Stimulated activated effector memory CD8-positive, alpha-beta T cell treated with anti-CD3 and anti-CD28 coated beads, Interleukin-12 subunit alpha, Interleukin-12 subunit beta, amount 100 ng/mL, for 72 hours (primary cell): Measurements from ENCODE around the gene ADAM33.

Source experiments
- ATAC-seq: fragments of 150-1000 bp; cut with Tn5 transposase; 2 replicates; pipeline ENCODE4 v1.10.0; 2021
- DNase-seq, 2 donors: peaks; one replicate each; pipeline ENCODE4 v3.0.0; 2021 to 2022; ENCODE audit warnings: low spot score in 2 of 2
- H3K27ac Mint-ChIP-seq: one replicate; pipeline ENCODE4 v1.8.0; 2022; ENCODE audit warnings: mild to moderate bottlenecking, mixed read lengths
- H3K36me3 Mint-ChIP-seq: one replicate; pipeline ENCODE4 v1.8.0; 2022; ENCODE audit warnings: mild to moderate bottlenecking, mixed read lengths
- H3K4me1 Mint-ChIP-seq: one replicate; pipeline ENCODE4 v1.8.0; 2022; ENCODE audit warnings: mixed read lengths
- H3K4me3 Mint-ChIP-seq: one replicate; pipeline ENCODE4 v1.8.0; 2022; ENCODE audit warnings: mild to moderate bottlenecking, mixed read lengths
- H3K9me3 Mint-ChIP-seq: one replicate; pipeline ENCODE4 v1.8.0; 2022; ENCODE audit warnings: mixed read lengths

ADAM33 gene

GRCh38 chr20:3698591-3699001 is 16.8 kb upstream of the ADAM33 start:
- Mint-ChIP-seq H3K9me3 (no peaks in the 10 kb centered on the region), H3K27ac (no peak overlapping the region), H3K36me3 (no peaks in the 10 kb centered on the region), H3K4me3 (no peak overlapping the region), H3K4me1 (no peaks in the 10 kb centered on the region)
- no peak for ATAC-seq
- DNase-seq: no peak

GRCh38 chr20:3697588-3698305 is 15.9 kb upstream of the ADAM33 start:
- no peak overlapping the region for H3K27ac Mint-ChIP-seq
- H3K36me3 Mint-ChIP-seq: no peaks in the 10 kb centered on the region
- H3K4me3 Mint-ChIP-seq: no peak overlapping the region
- H3K4me1 Mint-ChIP-seq: no peaks in the 10 kb centered on the region
- H3K9me3 Mint-ChIP-seq: no peaks in the 10 kb centered on the region
- ATAC-seq (no peak), DNase-seq (no peak)

GRCh38 chr20:3696745-3697587 is 15.2 kb upstream of the ADAM33 start:
- Mint-ChIP-seq H3K36me3 (no peaks in the 10 kb centered on the region), H3K9me3 (no peaks in the 10 kb centered on the region), H3K4me1 (no peaks in the 10 kb centered on the region), H3K27ac (no peak overlapping the region), H3K4me3 (no peak overlapping the region)
- ATAC-seq (no peak), DNase-seq (no peak)

GRCh38 chr20:3696200-3696599 is 14.4 kb upstream of the ADAM33 start:
- no peak for DNase-seq
- no peaks in the 10 kb centered on the region for H3K4me1 Mint-ChIP-seq
- ATAC-seq: no peak
- no peak overlapping the region for H3K4me3 Mint-ChIP-seq
- H3K9me3 Mint-ChIP-seq: no peaks in the 10 kb centered on the region
- H3K27ac Mint-ChIP-seq: no peak overlapping the region
- no peaks in the 10 kb centered on the region for H3K36me3 Mint-ChIP-seq

- ATAC-seq: no peak
- Mint-ChIP-seq H3K27ac (no peak overlapping the region), H3K9me3 (no peaks in the 10 kb centered on the region), H3K4me3 (no peak overlapping the region), H3K4me1 (no peaks in the 10 kb centered on the region), H3K36me3 (no peaks in the 10 kb centered on the region)
- DNase-seq: no peak
These were observed 13.1 kb upstream of the ADAM33 start for GRCh38 chr20:3694864-3695263.

GRCh38 chr20:3693376-3693775 is 11.6 kb upstream of the ADAM33 start:
- no peak for ATAC-seq
- no peaks in the 10 kb centered on the region for H3K36me3 Mint-ChIP-seq
- no peaks in the 10 kb centered on the region for H3K4me1 Mint-ChIP-seq
- no peak overlapping the region for H3K4me3 Mint-ChIP-seq
- no peak overlapping the region for H3K27ac Mint-ChIP-seq
- no peak for DNase-seq
- H3K9me3 Mint-ChIP-seq: no peaks in the 10 kb centered on the region

GRCh38 chr20:3692706-3693294 is 11.0 kb upstream of the ADAM33 start:
- no peak for ATAC-seq

GRCh38 chr20:3691897-3692296 is 10.1 kb upstream of the ADAM33 start:
- H3K27ac Mint-ChIP-seq: no peak overlapping the region
- H3K9me3 Mint-ChIP-seq: no peaks in the 10 kb centered on the region
- H3K4me1 Mint-ChIP-seq: no peaks in the 10 kb centered on the region
- DNase-seq (no peak), ATAC-seq (no peak)
- H3K36me3 Mint-ChIP-seq: no peaks in the 10 kb centered on the region
- no peak overlapping the region for H3K4me3 Mint-ChIP-seq

More at GRCh38 chr20:3692706-3693294, 11.0 kb upstream of the ADAM33 start:
- H3K36me3 Mint-ChIP-seq: no peaks in the 10 kb centered on the region
- no peaks in the 10 kb centered on the region for H3K9me3 Mint-ChIP-seq
- no peak overlapping the region for H3K27ac Mint-ChIP-seq
- no peak overlapping the region for H3K4me3 Mint-ChIP-seq
- no peaks in the 10 kb centered on the region for H3K4me1 Mint-ChIP-seq
- DNase-seq: no peak

- DNase-seq (no peak), ATAC-seq (no peak)
- Mint-ChIP-seq H3K4me1 (no peaks in the 10 kb centered on the region), H3K36me3 (no peaks in the 10 kb centered on the region), H3K27ac (no peak overlapping the region), H3K9me3 (no peaks in the 10 kb centered on the region), H3K4me3 (no peak overlapping the region)
These were observed 9.5 kb upstream of the ADAM33 start for GRCh38 chr20:3691306-3691705.

GRCh38 chr20:3690413-3690812 is 8.6 kb upstream of the ADAM33 start:
- DNase-seq: no peak
- H3K36me3 Mint-ChIP-seq: no peaks in the 10 kb centered on the region
- no peaks in the 10 kb centered on the region for H3K9me3 Mint-ChIP-seq
- ATAC-seq: no peak
- no peak overlapping the region for H3K27ac Mint-ChIP-seq
- no peaks in the 10 kb centered on the region for H3K4me1 Mint-ChIP-seq
- no peak overlapping the region for H3K4me3 Mint-ChIP-seq

GRCh38 chr20:3689978-3690377 is 8.2 kb upstream of the ADAM33 start:
- ATAC-seq (no peak), DNase-seq (no peak)
- Mint-ChIP-seq H3K27ac (no peak overlapping the region), H3K36me3 (no peaks in the 10 kb centered on the region), H3K4me1 (no peaks in the 10 kb centered on the region), H3K4me3 (no peak overlapping the region), H3K9me3 (no peaks in the 10 kb centered on the region)

GRCh38 chr20:3687655-3688054 is 5.8 kb upstream of the ADAM33 start:
- DNase-seq: no peak
- no peak for ATAC-seq
- no peak overlapping the region for H3K27ac Mint-ChIP-seq
- H3K4me1 Mint-ChIP-seq: no peaks in the 10 kb centered on the region
- no peak overlapping the region for H3K4me3 Mint-ChIP-seq
- H3K9me3 Mint-ChIP-seq: no peaks in the 10 kb centered on the region
- H3K36me3 Mint-ChIP-seq: no peaks in the 10 kb centered on the region

GRCh38 chr20:3686867-3687321 is 5.1 kb upstream of the ADAM33 start:
- no peak for ATAC-seq
- Mint-ChIP-seq H3K4me1 (no peaks in the 10 kb centered on the region), H3K9me3 (no peaks in the 10 kb centered on the region), H3K27ac (no peak overlapping the region), H3K36me3 (no peaks in the 10 kb centered on the region), H3K4me3 (no peak overlapping the region)
- no peak for DNase-seq

GRCh38 chr20:3686421-3686820 is 4.6 kb upstream of the ADAM33 start:
- Mint-ChIP-seq H3K9me3 (no peaks in the 10 kb centered on the region), H3K4me1 (peaks cover 2% of the 10 kb centered on the region), H3K4me3 (no peak overlapping the region), H3K36me3 (no peaks in the 10 kb centered on the region), H3K27ac (no peak overlapping the region)
- DNase-seq: no peak
- no peak for ATAC-seq

GRCh38 chr20:3685341-3685740 is 3.5 kb upstream of the ADAM33 start:
- Mint-ChIP-seq H3K36me3 (no peaks in the 10 kb centered on the region), H3K4me3 (no peak overlapping the region), H3K9me3 (no peaks in the 10 kb centered on the region), H3K27ac (no peak overlapping the region), H3K4me1 (peaks cover 7% of the 10 kb centered on the region)
- ATAC-seq (no peak), DNase-seq (no peak)
